HepG2 (cell line): ENCODE data around the gene HOPX. TPM values are rescaled to one million over a fixed set of nuclear protein-coding genes. Genes with fewer than 3 reads are reported as not detected.
A peak's percentile ranks its signal among the peaks of the same experiment; 100 is the strongest.

ENCODE experiments used
- ATAC-seq: fragments of 200-7000 bp; cut with Tn5 transposase; 3 replicates; pipeline ENCODE4 v1.9.1; 2020; ENCODE audit warnings: mild to moderate bottlenecking, moderate library complexity
- BruUV-seq: library from RNA; stranded (reverse); fragments of 400-500 nt; replicated peaks from 2 replicates; lab custom pipeline; 2021; lab: Mats Ljungman, UMichigan
- CTCF ChIA-PET: fragments of 300-600 bp; formaldehyde crosslinking; extraction: SDS; loops from one replicate; lab custom pipeline; 2021; ENCODE audit warnings: low total read pairs, inconsistent platforms, low intra/inter-chr PET ratio; lab: Yijun Ruan, JAX
- POLR2A ChIA-PET: fragments of 350-600 bp; sonication (Branson Sonifier 250); formaldehyde crosslinking; loops from one replicate; lab custom pipeline; 2020; ENCODE audit warnings: antibody characterized with exemption, inconsistent platforms; lab: Yijun Ruan, JAX
- DNase-seq: peaks from one replicate; pipeline ENCODE4 v3.0.0-alpha.2; 2015; ENCODE audit warnings: low spot score
- FAIRE-seq: peaks from 3 replicates; lab custom pipeline; 2011; peaks lifted over from hg19 to GRCh38; lab: Jason Lieb, UNC
- H2AFZ ChIP-seq: one replicate; pipeline ENCODE4 v1.6.1; 2011; ENCODE audit warnings: low read length, inconsistent platforms
- H3K27ac ChIP-seq: fragments of 300-600 bp; 3 replicates; pipeline ENCODE4 v1.8.0; 2011; ENCODE audit warnings: mixed run types, mild to moderate bottlenecking, mixed read lengths, low read length, inconsistent platforms; ENCODE audit not compliant: insufficient read depth; ENCODE audit errors: extremely low read length
- H3K27me3 ChIP-seq, 2 experiments: fragments of 200-600 bp in 1 of 2; 2 replicates in 1 of 2; 3 replicates in 1 of 2; pipeline versions ENCODE4 v1.6.0 to v1.8.0; 2011; ENCODE audit warnings: low read length in 2 of 2, mild to moderate bottlenecking in 2 of 2, moderate library complexity in 2 of 2, inconsistent platforms in 1 of 2; ENCODE audit not compliant: insufficient read depth in 2 of 2, control insufficient read depth in 1 of 2
- H3K36me3 ChIP-seq, 2 experiments: fragments of 200-600 bp in 1 of 2; replicated peaks in 1 of 2; 2 replicates in 1 of 2; 3 replicates in 1 of 2; pipeline versions ENCODE4 v1.5.1 to v1.8.0; 2011; ENCODE audit warnings: low read length in 2 of 2, inconsistent platforms in 1 of 2; ENCODE audit not compliant: insufficient read depth in 2 of 2, control insufficient read depth in 1 of 2
- H3K4me1 ChIP-seq: 2 replicates; pipeline ENCODE4 v1.5.1; 2012; ENCODE audit warnings: low read length, inconsistent platforms; ENCODE audit not compliant: insufficient read depth
- H3K4me2 ChIP-seq: 2 replicates; pipeline ENCODE4 v1.6.0; 2011; ENCODE audit warnings: low read depth, low read length, inconsistent platforms
- H3K4me3 ChIP-seq, 3 experiments: fragments of 200-600 bp in 1 of 3; sonication (generic), shearing (Covaris generic) in 1 of 3; replicated peaks in 1 of 3; 2 replicates each; pipeline ENCODE4 v1.5.1; 2011 to 2016; ENCODE audit warnings: low read length in 3 of 3, inconsistent platforms in 2 of 3, low read depth in 2 of 3, mild to moderate bottlenecking in 2 of 3, control low read depth in 1 of 3, mixed read lengths in 1 of 3; ENCODE audit not compliant: insufficient read depth in 1 of 3
- H3K79me2 ChIP-seq: one replicate; pipeline ENCODE4 v1.6.1; 2011; ENCODE audit warnings: low read length, inconsistent platforms; ENCODE audit not compliant: insufficient read depth
- H3K9ac ChIP-seq: 2 replicates; pipeline ENCODE4 v1.6.0; 2011; ENCODE audit warnings: mild to moderate bottlenecking, low read depth, low read length, inconsistent platforms; ENCODE audit not compliant: insufficient read depth
- H3K9me3 ChIP-seq: 2 replicates; pipeline ENCODE4 v1.5.1; 2012; ENCODE audit warnings: mild to moderate bottlenecking, low read length
- H4K20me1 ChIP-seq: 2 replicates; pipeline ENCODE4 v1.6.0; 2011; ENCODE audit warnings: inconsistent platforms, mild to moderate bottlenecking, low read length, moderate library complexity; ENCODE audit not compliant: insufficient read depth
- MXI1 ChIP-seq: IDR thresholded peaks from 3 replicates; pipeline ENCODE4 v1.6.1; 2012; ENCODE audit warnings: low read depth, low read length, inconsistent platforms, borderline replicate concordance
- NPAS2 ChIP-seq: sonication (generic); formaldehyde crosslinking; IDR thresholded peaks from 2 replicates; pipeline ENCODE4 v1.8.0; 2022; ENCODE audit warnings: mild to moderate bottlenecking, missing genetic modification reagents, borderline replicate concordance
- TBP ChIP-seq: sonication (generic); formaldehyde crosslinking; IDR thresholded peaks from 2 replicates; pipeline ENCODE4 v1.5.0; 2020; ENCODE audit warnings: missing genetic modification reagents
- ZNF431 ChIP-seq: sonication (generic); formaldehyde crosslinking; IDR thresholded peaks from 2 replicates; pipeline ENCODE4 v1.9.0; 2022; ENCODE audit warnings: missing genetic modification reagents, low read depth, mild to moderate bottlenecking, borderline replicate concordance
- ZNF790 ChIP-seq: sonication (generic); formaldehyde crosslinking; IDR thresholded peaks from 2 replicates; pipeline ENCODE4 v1.8.0; 2022; ENCODE audit warnings: missing genetic modification reagents, mild to moderate bottlenecking, borderline replicate concordance
- WGBS: methylation state at CpG from one replicate; pipeline ENCODE4 v1.1.6; 2017; ENCODE audit warnings: low lambda C conversion rate; 5-methylcytosine and 5-hydroxymethylcytosine counted together
- in situ Hi-C: cut with HindIII; loops from 2 replicates; pipeline ENCODE4 v1.10.0; 2017; ENCODE audit warnings: low pct_unique_long_range_greater_than_20kb; ENCODE audit not compliant: extremely low pct_ligation_motif_present
- intact Hi-C: fragments of 100-400 bp; cut with micrococcal nuclease; formaldehyde crosslinking; loops from one replicate; pipeline ENCODE4 v1.10.0; 2022; ENCODE audit not compliant: unreplicated experiment
- polyA plus RNA-seq, 8 experiments: library from polyadenylated mRNA; depleted of rRNA in 3 of 8; stranded (reverse) in 7 of 8; unstranded in 1 of 8; fragments of >200 nt; fragmentation: Illumina TruSeq in 4 of 8; extraction: Trizol in 4 of 8; gene quantifications; 2 replicates each; pipeline versions ENCODE4 v1.2.1 to v1.2.3, GENCODE V29; 2011 to 2016; ENCODE audit warnings: low read depth in 4 of 8, missing spikeins in 1 of 8, mixed read lengths in 1 of 8; ENCODE audit not compliant: insufficient read depth in 1 of 8
- total RNA-seq, 5 experiments: library from RNA; depleted of rRNA; stranded (reverse); fragments of >200 nt; fragmentation: Illumina TruSeq; extraction: Trizol; gene quantifications; 2 replicates each; pipeline ENCODE4 v1.2.3, GENCODE V29; 2016; ENCODE audit warnings: low read depth in 1 of 5
- TF ChIP-seq, protein P1 (sequence below): sonication (generic); formaldehyde crosslinking; IDR thresholded peaks from 2 replicates; pipeline ENCODE4 v1.4.0; 2020; ENCODE audit warnings: missing genetic modification reagents, borderline replicate concordance
- TF ChIP-seq, protein P2 (sequence below): sonication (generic); formaldehyde crosslinking; IDR thresholded peaks from 2 replicates; pipeline ENCODE4; 2020; ENCODE audit warnings: missing genetic modification reagents, mild to moderate bottlenecking, borderline replicate concordance
- TF ChIP-seq, protein P3 (sequence below): sonication (generic); formaldehyde crosslinking; IDR thresholded peaks from 2 replicates; pipeline ENCODE4 v1.4.0; 2020; ENCODE audit warnings: missing genetic modification reagents
- TF ChIP-seq, protein P4 (sequence below): sonication (generic); formaldehyde crosslinking; IDR thresholded peaks from 2 replicates; pipeline ENCODE4 v1.8.0; 2022; ENCODE audit warnings: mild to moderate bottlenecking, missing genetic modification reagents, borderline replicate concordance
- TF ChIP-seq, protein P5 (sequence below): sonication (generic); formaldehyde crosslinking; IDR thresholded peaks from 2 replicates; pipeline ENCODE4 v1.8.1; 2023; ENCODE audit warnings: missing genetic modification reagents, mild to moderate bottlenecking, borderline replicate concordance

HOPX gene
- total and polyA plus RNA-seq, 2 of the 13 experiments (the other 11 are each of a cell fraction or from before 2014, with no cell fraction given), result not detected

DNA sequence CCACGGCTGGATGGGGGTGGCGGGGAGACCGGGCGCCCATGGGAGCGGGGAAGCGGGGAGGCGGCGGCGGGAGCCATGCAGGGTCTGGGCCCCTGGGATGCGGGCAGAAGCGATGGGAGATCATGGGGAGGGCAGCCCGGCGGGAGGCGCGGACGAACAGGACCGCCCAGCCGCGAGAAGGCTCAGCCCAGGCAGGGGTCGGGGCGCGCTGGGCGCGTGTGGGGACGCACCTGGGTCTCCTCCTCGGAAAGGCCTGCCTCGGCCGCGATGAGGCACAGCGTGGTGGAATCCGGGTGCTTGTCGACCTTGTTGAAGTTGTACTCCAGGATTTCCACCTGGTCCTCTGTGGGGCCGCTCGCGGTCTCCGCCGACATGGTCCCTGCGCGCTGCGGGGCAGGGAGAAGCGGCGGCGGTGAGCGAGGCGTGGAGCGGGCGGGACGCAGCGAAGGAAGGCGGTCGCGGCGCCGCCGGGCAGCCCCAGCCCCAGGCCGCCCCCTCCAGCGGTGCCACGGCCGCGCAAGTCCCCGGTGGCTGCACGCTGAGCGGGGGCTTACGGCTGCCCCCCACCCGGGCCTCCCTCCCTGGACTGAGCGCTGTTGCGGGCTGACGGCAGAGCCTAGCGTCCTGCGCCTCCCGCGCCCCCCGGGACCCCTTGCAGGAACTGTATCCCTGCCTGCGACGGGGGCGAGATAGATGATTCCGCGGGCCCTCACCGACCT lies 25.3 kb downstream of the HOPX start (continued):
- TF ChIP-seq, protein P1, sequence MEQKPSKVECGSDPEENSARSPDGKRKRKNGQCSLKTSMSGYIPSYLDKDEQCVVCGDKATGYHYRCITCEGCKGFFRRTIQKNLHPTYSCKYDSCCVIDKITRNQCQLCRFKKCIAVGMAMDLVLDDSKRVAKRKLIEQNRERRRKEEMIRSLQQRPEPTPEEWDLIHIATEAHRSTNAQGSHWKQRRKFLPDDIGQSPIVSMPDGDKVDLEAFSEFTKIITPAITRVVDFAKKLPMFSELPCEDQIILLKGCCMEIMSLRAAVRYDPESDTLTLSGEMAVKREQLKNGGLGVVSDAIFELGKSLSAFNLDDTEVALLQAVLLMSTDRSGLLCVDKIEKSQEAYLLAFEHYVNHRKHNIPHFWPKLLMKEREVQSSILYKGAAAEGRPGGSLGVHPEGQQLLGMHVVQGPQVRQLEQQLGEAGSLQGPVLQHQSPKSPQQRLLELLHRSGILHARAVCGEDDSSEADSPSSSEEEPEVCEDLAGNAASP (CRISPR knock-in tag), result no peak
- TF ChIP-seq ZNF431 (CRISPR knock-in tag) (no peak), NPAS2 (no peak), TBP (CRISPR knock-in tag) (no peak)
- TF ChIP-seq, protein P2, sequence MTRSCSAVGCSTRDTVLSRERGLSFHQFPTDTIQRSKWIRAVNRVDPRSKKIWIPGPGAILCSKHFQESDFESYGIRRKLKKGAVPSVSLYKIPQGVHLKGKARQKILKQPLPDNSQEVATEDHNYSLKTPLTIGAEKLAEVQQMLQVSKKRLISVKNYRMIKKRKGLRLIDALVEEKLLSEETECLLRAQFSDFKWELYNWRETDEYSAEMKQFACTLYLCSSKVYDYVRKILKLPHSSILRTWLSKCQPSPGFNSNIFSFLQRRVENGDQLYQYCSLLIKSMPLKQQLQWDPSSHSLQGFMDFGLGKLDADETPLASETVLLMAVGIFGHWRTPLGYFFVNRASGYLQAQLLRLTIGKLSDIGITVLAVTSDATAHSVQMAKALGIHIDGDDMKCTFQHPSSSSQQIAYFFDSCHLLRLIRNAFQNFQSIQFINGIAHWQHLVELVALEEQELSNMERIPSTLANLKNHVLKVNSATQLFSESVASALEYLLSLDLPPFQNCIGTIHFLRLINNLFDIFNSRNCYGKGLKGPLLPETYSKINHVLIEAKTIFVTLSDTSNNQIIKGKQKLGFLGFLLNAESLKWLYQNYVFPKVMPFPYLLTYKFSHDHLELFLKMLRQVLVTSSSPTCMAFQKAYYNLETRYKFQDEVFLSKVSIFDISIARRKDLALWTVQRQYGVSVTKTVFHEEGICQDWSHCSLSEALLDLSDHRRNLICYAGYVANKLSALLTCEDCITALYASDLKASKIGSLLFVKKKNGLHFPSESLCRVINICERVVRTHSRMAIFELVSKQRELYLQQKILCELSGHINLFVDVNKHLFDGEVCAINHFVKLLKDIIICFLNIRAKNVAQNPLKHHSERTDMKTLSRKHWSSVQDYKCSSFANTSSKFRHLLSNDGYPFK (CRISPR knock-in tag), result no peak

DNA sequence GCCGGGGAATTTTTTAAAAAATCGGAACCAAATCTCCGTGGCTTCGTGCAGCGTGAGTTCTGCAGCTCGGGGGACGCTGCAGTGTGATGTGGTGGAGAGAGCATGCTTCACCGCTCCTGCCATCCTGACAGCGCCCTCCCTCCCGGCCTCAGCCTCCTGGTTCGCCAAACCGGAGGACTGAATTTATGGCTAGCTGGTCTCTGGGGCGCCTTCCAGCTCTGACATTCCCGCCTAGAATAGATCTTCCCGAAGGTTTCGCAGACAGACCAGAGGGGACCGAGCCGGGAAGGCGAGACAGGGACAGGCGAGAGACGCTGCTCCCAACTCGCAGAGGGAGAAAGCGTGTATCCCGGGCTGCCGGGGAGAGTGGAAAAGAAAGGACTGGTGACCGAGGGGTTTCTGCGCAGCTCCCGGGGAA lies 25.9 kb downstream of the HOPX start:
- peak; percentile 54 for ATAC-seq
- H3K9me3 ChIP-seq, result no peaks in the 10 kb centered on the region
- ChIA-PET CTCF (no interaction called here), POLR2A (no interaction called here)
- FAIRE-seq, result no peak
- H4K20me1 ChIP-seq, result no peaks in the 10 kb centered on the region
- in situ Hi-C loops, result no loop called here
- H3K4me1 ChIP-seq, result no peaks in the 10 kb centered on the region
- BruUV-seq, result no TSS peak
- H3K4me2 ChIP-seq, result no peak overlapping the region
- no peak for DNase-seq
- H3K9ac ChIP-seq, result no peak overlapping the region
- H3K36me3 ChIP-seq, result no peaks in the 10 kb centered on the region
- H3K27ac ChIP-seq, result no peak overlapping the region
- WGBS, result 25% methylated on average over 19 of the region's 28 CpGs
- no peak overlapping the region for H3K4me3 ChIP-seq
- peaks cover 4 to 43% of the 10 kb centered on the region in 2 experiments for H3K27me3 ChIP-seq
- H2AFZ ChIP-seq, result no peak overlapping the region
- intact Hi-C loops, result no loop called here
- H3K79me2 ChIP-seq, result no peaks in the 10 kb centered on the region
- TF ChIP-seq, protein P3, sequence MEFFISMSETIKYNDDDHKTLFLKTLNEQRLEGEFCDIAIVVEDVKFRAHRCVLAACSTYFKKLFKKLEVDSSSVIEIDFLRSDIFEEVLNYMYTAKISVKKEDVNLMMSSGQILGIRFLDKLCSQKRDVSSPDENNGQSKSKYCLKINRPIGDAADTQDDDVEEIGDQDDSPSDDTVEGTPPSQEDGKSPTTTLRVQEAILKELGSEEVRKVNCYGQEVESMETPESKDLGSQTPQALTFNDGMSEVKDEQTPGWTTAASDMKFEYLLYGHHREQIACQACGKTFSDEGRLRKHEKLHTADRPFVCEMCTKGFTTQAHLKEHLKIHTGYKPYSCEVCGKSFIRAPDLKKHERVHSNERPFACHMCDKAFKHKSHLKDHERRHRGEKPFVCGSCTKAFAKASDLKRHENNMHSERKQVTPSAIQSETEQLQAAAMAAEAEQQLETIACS (CRISPR knock-in tag), result no peak
- TF ChIP-seq MXI1 (no peak), ZNF790 (CRISPR knock-in tag) (no peak)
- TF ChIP-seq, protein P4, sequence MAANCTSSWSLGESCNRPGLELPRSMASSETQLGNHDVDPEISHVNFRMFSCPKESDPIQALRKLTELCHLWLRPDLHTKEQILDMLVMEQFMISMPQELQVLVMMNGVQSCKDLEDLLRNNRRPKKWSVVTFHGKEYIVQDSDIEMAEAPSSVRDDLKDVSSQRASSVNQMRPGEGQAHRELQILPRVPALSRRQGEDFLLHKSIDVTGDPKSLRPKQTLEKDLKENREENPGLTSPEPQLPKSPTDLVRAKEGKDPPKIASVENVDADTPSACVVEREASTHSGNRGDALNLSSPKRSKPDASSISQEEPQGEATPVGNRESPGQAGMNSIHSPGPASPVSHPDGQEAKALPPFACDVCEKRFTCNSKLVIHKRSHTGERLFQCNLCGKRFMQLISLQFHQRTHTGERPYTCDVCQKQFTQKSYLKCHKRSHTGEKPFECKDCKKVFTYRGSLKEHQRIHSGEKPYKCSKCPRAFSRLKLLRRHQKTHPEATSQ (CRISPR knock-in tag), result no peak
- TF ChIP-seq, protein P5, sequence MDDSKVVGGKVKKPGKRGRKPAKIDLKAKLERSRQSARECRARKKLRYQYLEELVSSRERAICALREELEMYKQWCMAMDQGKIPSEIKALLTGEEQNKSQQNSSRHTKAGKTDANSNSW (CRISPR knock-in tag), result no peak
